ENCODE measurements around the gene KRTAP13-3. TPM values are rescaled to one million over a fixed set of nuclear protein-coding genes. Genes with fewer than 3 reads are reported as not detected.

KRTAP13-3 gene
- total RNA-seq, 1 donor from 2014 or later, result not detected

Other genes with a start within 250 kb of the KRTAP13-3 start
- gene CLDN8, start 209.8 kb downstream of the KRTAP13-3 start, total RNA-seq, result not detected in 2 replicates
- not detected in 2 replicates for gene KRTAP24-1, start 143.0 kb downstream of the KRTAP13-3 start, total RNA-seq
- not detected in 2 replicates for gene KRTAP25-1, start 136.4 kb downstream of the KRTAP13-3 start, total RNA-seq
- not detected in 2 replicates for gene KRTAP26-1, start 105.6 kb downstream of the KRTAP13-3 start, total RNA-seq
- gene KRTAP27-1, start 88.2 kb downstream of the KRTAP13-3 start, total RNA-seq, result not detected in 2 replicates
- gene KRTAP23-1, start 77.3 kb downstream of the KRTAP13-3 start, total RNA-seq, result not detected in 2 replicates
- gene KRTAP13-2, start 53.7 kb downstream of the KRTAP13-3 start, total RNA-seq, result not detected in 2 replicates
- gene KRTAP13-1, start 29.9 kb downstream of the KRTAP13-3 start, total RNA-seq, result not detected in 2 replicates
- not detected in 2 replicates for gene KRTAP13-4, start 4.3 kb upstream of the KRTAP13-3 start, total RNA-seq
- not detected in 2 replicates for gene KRTAP15-1, start 14.3 kb upstream of the KRTAP13-3 start, total RNA-seq
- gene KRTAP19-1, start 54.4 kb upstream of the KRTAP13-3 start, total RNA-seq, result not detected in 2 replicates
- gene KRTAP19-2, start 61.5 kb upstream of the KRTAP13-3 start, total RNA-seq, result not detected in 2 replicates
- not detected in 2 replicates for gene KRTAP19-3, start 66.1 kb upstream of the KRTAP13-3 start, total RNA-seq
- not detected in 2 replicates for gene KRTAP19-4, start 71.2 kb upstream of the KRTAP13-3 start, total RNA-seq
- not detected in 2 replicates for gene KRTAP19-5, start 76.2 kb upstream of the KRTAP13-3 start, total RNA-seq
- gene KRTAP19-6, start 115.9 kb upstream of the KRTAP13-3 start, total RNA-seq, result not detected in 2 replicates
- gene KRTAP19-7, start 135.4 kb upstream of the KRTAP13-3 start, total RNA-seq, result not detected in 2 replicates
- not detected in 2 replicates for gene KRTAP22-2, start 164.5 kb upstream of the KRTAP13-3 start, total RNA-seq
- gene KRTAP6-3, start 166.5 kb upstream of the KRTAP13-3 start, total RNA-seq, result not detected in 2 replicates
- gene KRTAP6-2, start 173.0 kb upstream of the KRTAP13-3 start, total RNA-seq, result not detected in 2 replicates
- not detected in 2 replicates for gene KRTAP22-1, start 175.2 kb upstream of the KRTAP13-3 start, total RNA-seq
- not detected in 2 replicates for gene KRTAP6-1, start 188.0 kb upstream of the KRTAP13-3 start, total RNA-seq
- not detected in 2 replicates for gene KRTAP20-1, start 190.5 kb upstream of the KRTAP13-3 start, total RNA-seq
- gene KRTAP20-4, start 194.7 kb upstream of the KRTAP13-3 start, total RNA-seq, result not detected in 2 replicates
- gene KRTAP20-2, start 209.3 kb upstream of the KRTAP13-3 start, total RNA-seq, result not detected in 2 replicates
- not detected in 2 replicates for gene KRTAP20-3, start 216.9 kb upstream of the KRTAP13-3 start, total RNA-seq